HepG2 (cell line): Measurements from ENCODE around the gene SAP30. TPM values are rescaled to one million over a fixed set of nuclear protein-coding genes. Genes with fewer than 3 reads are reported as not detected.

ENCODE experiments used
- ATAC-seq: fragments of 200-7000 bp; cut with Tn5 transposase; 3 replicates; pipeline ENCODE4 v1.9.1; 2020; ENCODE audit warnings: mild to moderate bottlenecking, moderate library complexity
- BruUV-seq: library from RNA; stranded (reverse); fragments of 400-500 nt; replicated peaks from 2 replicates; lab custom pipeline; 2021; lab: Mats Ljungman, UMichigan
- CTCF ChIA-PET: fragments of 300-600 bp; formaldehyde crosslinking; extraction: SDS; loops from one replicate; lab custom pipeline; 2021; ENCODE audit warnings: low total read pairs, inconsistent platforms, low intra/inter-chr PET ratio; lab: Yijun Ruan, JAX
- POLR2A ChIA-PET: fragments of 350-600 bp; sonication (Branson Sonifier 250); formaldehyde crosslinking; loops from one replicate; lab custom pipeline; 2020; ENCODE audit warnings: antibody characterized with exemption, inconsistent platforms; lab: Yijun Ruan, JAX
- DNase-seq: peaks from one replicate; pipeline ENCODE4 v3.0.0-alpha.2; 2015; ENCODE audit warnings: low spot score
- FAIRE-seq: peaks from 3 replicates; lab custom pipeline; 2011; peaks lifted over from hg19 to GRCh38; lab: Jason Lieb, UNC
- H2AFZ ChIP-seq: one replicate; pipeline ENCODE4 v1.6.1; 2011; ENCODE audit warnings: low read length, inconsistent platforms
- H3K27ac ChIP-seq: fragments of 300-600 bp; 3 replicates; pipeline ENCODE4 v1.8.0; 2011; ENCODE audit warnings: mixed run types, mild to moderate bottlenecking, mixed read lengths, low read length, inconsistent platforms; ENCODE audit not compliant: insufficient read depth; ENCODE audit errors: extremely low read length
- H3K27me3 ChIP-seq, 2 experiments: fragments of 200-600 bp in 1 of 2; 2 replicates in 1 of 2; 3 replicates in 1 of 2; pipeline versions ENCODE4 v1.6.0 to v1.8.0; 2011; ENCODE audit warnings: low read length in 2 of 2, mild to moderate bottlenecking in 2 of 2, moderate library complexity in 2 of 2, inconsistent platforms in 1 of 2; ENCODE audit not compliant: insufficient read depth in 2 of 2, control insufficient read depth in 1 of 2
- H3K36me3 ChIP-seq, 2 experiments: fragments of 200-600 bp in 1 of 2; replicated peaks in 1 of 2; 2 replicates in 1 of 2; 3 replicates in 1 of 2; pipeline versions ENCODE4 v1.5.1 to v1.8.0; 2011; ENCODE audit warnings: low read length in 2 of 2, inconsistent platforms in 1 of 2; ENCODE audit not compliant: insufficient read depth in 2 of 2, control insufficient read depth in 1 of 2
- H3K4me1 ChIP-seq: 2 replicates; pipeline ENCODE4 v1.5.1; 2012; ENCODE audit warnings: low read length, inconsistent platforms; ENCODE audit not compliant: insufficient read depth
- H3K4me2 ChIP-seq: 2 replicates; pipeline ENCODE4 v1.6.0; 2011; ENCODE audit warnings: low read depth, low read length, inconsistent platforms
- H3K4me3 ChIP-seq, 3 experiments: fragments of 200-600 bp in 1 of 3; sonication (generic), shearing (Covaris generic) in 1 of 3; replicated peaks in 1 of 3; 2 replicates each; pipeline ENCODE4 v1.5.1; 2011 to 2016; ENCODE audit warnings: low read length in 3 of 3, inconsistent platforms in 2 of 3, low read depth in 2 of 3, mild to moderate bottlenecking in 2 of 3, control low read depth in 1 of 3, mixed read lengths in 1 of 3; ENCODE audit not compliant: insufficient read depth in 1 of 3
- H3K79me2 ChIP-seq: one replicate; pipeline ENCODE4 v1.6.1; 2011; ENCODE audit warnings: low read length, inconsistent platforms; ENCODE audit not compliant: insufficient read depth
- H3K9ac ChIP-seq: 2 replicates; pipeline ENCODE4 v1.6.0; 2011; ENCODE audit warnings: mild to moderate bottlenecking, low read depth, low read length, inconsistent platforms; ENCODE audit not compliant: insufficient read depth
- H3K9me3 ChIP-seq: 2 replicates; pipeline ENCODE4 v1.5.1; 2012; ENCODE audit warnings: mild to moderate bottlenecking, low read length
- H4K20me1 ChIP-seq: 2 replicates; pipeline ENCODE4 v1.6.0; 2011; ENCODE audit warnings: inconsistent platforms, mild to moderate bottlenecking, low read length, moderate library complexity; ENCODE audit not compliant: insufficient read depth
- ASH2L ChIP-seq: fragments of 300-600, 200-600 bp; sonication (generic); IDR thresholded peaks from 2 replicates; pipeline ENCODE4 v1.7.0; 2017; ENCODE audit warnings: low read depth, mild to moderate bottlenecking, moderate library complexity, mixed read lengths, low read length; ENCODE audit not compliant: insufficient read length
- HNRNPLL ChIP-seq: fragments of 200-400 bp; formaldehyde crosslinking; IDR thresholded peaks from 2 replicates; pipeline ENCODE4 v1.6.1; 2017; ENCODE audit warnings: mild to moderate bottlenecking, low read depth, low read length; ENCODE audit not compliant: poor library complexity, severe bottlenecking
- KLF12 ChIP-seq: sonication (generic); formaldehyde crosslinking; IDR thresholded peaks from 2 replicates; pipeline ENCODE4 v1.4.0; 2020; ENCODE audit warnings: missing genetic modification reagents, borderline replicate concordance
- KLF15 ChIP-seq: sonication (generic); formaldehyde crosslinking; IDR thresholded peaks from 2 replicates; pipeline ENCODE4 v1.8.1; 2023; ENCODE audit warnings: borderline replicate concordance, mild to moderate bottlenecking, inconsistent platforms, missing genetic modification reagents, mixed read lengths
- NBN ChIP-seq: fragments of 450-650 bp; conservative IDR thresholded peaks from 2 replicates; pipeline ENCODE4 v1.6.1; 2017
- PITX1 ChIP-seq: sonication (generic); formaldehyde crosslinking; IDR thresholded peaks from 2 replicates; pipeline ENCODE4 v1.5.1; 2020; ENCODE audit warnings: mild to moderate bottlenecking, missing genetic modification reagents
- POGZ ChIP-seq: sonication (generic); formaldehyde crosslinking; IDR thresholded peaks from 2 replicates; pipeline ENCODE4 v1.4.0; 2020; ENCODE audit warnings: mild to moderate bottlenecking, missing genetic modification reagents
- POLR2AphosphoS5 ChIP-seq: IDR thresholded peaks from 2 replicates; pipeline ENCODE4 v1.6.1; 2012; ENCODE audit warnings: low read depth, low read length
- ZBTB46 ChIP-seq: sonication (generic); formaldehyde crosslinking; IDR thresholded peaks from 2 replicates; pipeline ENCODE4 v1.4.0; 2020; ENCODE audit warnings: mild to moderate bottlenecking, missing genetic modification reagents, borderline replicate concordance
- ZHX2 ChIP-seq, 2 experiments: sonication (generic) in 1 of 2; formaldehyde crosslinking in 1 of 2; IDR thresholded peaks; 2 replicates each; pipeline versions ENCODE4 v1.6.1 to v1.9.0; 2014 to 2022; ENCODE audit warnings: antibody characterized with exemption in 1 of 2, borderline replicate concordance in 1 of 2, inconsistent platforms in 1 of 2, low read depth in 1 of 2, missing genetic modification reagents in 1 of 2
- ZNF235 ChIP-seq: sonication (generic); formaldehyde crosslinking; IDR thresholded peaks from 2 replicates; pipeline ENCODE4 v1.8.1; 2023; ENCODE audit warnings: mild to moderate bottlenecking, missing genetic modification reagents, borderline replicate concordance
- ZNF577 ChIP-seq: sonication (generic); formaldehyde crosslinking; IDR thresholded peaks from 2 replicates; pipeline ENCODE4 v1.4.0; 2020; ENCODE audit warnings: mild to moderate bottlenecking, low read depth, missing genetic modification reagents, borderline replicate concordance
- ZNF614 ChIP-seq: IDR thresholded peaks from 2 replicates; pipeline ENCODE4 v1.6.1; 2018; ENCODE audit warnings: missing biosample characterization, missing genetic modification reagents, inconsistent platforms, borderline replicate concordance
- ZNF704 ChIP-seq: sonication (generic); formaldehyde crosslinking; IDR thresholded peaks from 2 replicates; pipeline ENCODE4 v1.8.1; 2023; ENCODE audit warnings: mild to moderate bottlenecking, inconsistent platforms, moderate library complexity, missing genetic modification reagents, borderline replicate concordance
- ZSCAN9 ChIP-seq: IDR thresholded peaks from 2 replicates; pipeline ENCODE4 v1.6.1; 2016; ENCODE audit warnings: borderline replicate concordance
- WGBS: methylation state at CpG from one replicate; pipeline ENCODE4 v1.1.6; 2017; ENCODE audit warnings: low lambda C conversion rate; 5-methylcytosine and 5-hydroxymethylcytosine counted together
- in situ Hi-C: cut with HindIII; loops from 2 replicates; pipeline ENCODE4 v1.10.0; 2017; ENCODE audit warnings: low pct_unique_long_range_greater_than_20kb; ENCODE audit not compliant: extremely low pct_ligation_motif_present
- intact Hi-C: fragments of 100-400 bp; cut with micrococcal nuclease; formaldehyde crosslinking; loops from one replicate; pipeline ENCODE4 v1.10.0; 2022; ENCODE audit not compliant: unreplicated experiment
- polyA plus RNA-seq, 8 experiments: library from polyadenylated mRNA; depleted of rRNA in 3 of 8; stranded (reverse) in 7 of 8; unstranded in 1 of 8; fragments of >200 nt; fragmentation: Illumina TruSeq in 4 of 8; extraction: Trizol in 4 of 8; gene quantifications; 2 replicates each; pipeline versions ENCODE4 v1.2.1 to v1.2.3, GENCODE V29; 2011 to 2016; ENCODE audit warnings: low read depth in 4 of 8, missing spikeins in 1 of 8, mixed read lengths in 1 of 8; ENCODE audit not compliant: insufficient read depth in 1 of 8
- total RNA-seq, 5 experiments: library from RNA; depleted of rRNA; stranded (reverse); fragments of >200 nt; fragmentation: Illumina TruSeq; extraction: Trizol; gene quantifications; 2 replicates each; pipeline ENCODE4 v1.2.3, GENCODE V29; 2016; ENCODE audit warnings: low read depth in 1 of 5

SAP30 gene
- total and polyA plus RNA-seq, 2 of the 13 experiments (the other 11 are each of a cell fraction or from before 2014, with no cell fraction given): 14.2 to 25.1 TPM

GRCh38 chr4:173345648-173346047 is 25.1 kb upstream of the SAP30 start:
- no peak for DNase-seq
- Histone ChIP-seq H3K36me3 (no peaks in the 10 kb centered on the region), H4K20me1 (no peaks in the 10 kb centered on the region), H3K4me3 (no peak overlapping the region), H3K4me2 (no peak overlapping the region), H3K9ac (no peak overlapping the region), H3K9me3 (no peaks in the 10 kb centered on the region), H3K27ac (no peak overlapping the region), H2AFZ (no peak overlapping the region), H3K27me3 (no peaks in the 10 kb centered on the region), H3K4me1 (no peaks in the 10 kb centered on the region), H3K79me2 (no peaks in the 10 kb centered on the region)
- no TSS peak for BruUV-seq
- WGBS: 34% methylated on average over 2 of the region's 2 CpGs
- CTCF ChIA-PET: no interaction called here
- FAIRE-seq: no peak
- POLR2A ChIA-PET: interaction anchor here (1.5 kb wide), 1 partner anchor 11 kb away, joined by 4 read pairs; the partner anchor contains the start of gene HMGB2
- no peak for ATAC-seq
- in situ Hi-C loops: no loop called here
- intact Hi-C loops: no loop called here
- no peak for TF ChIP-seq KLF15 (CRISPR knock-in tag)
- TF ChIP-seq HNRNPLL: no peak
- TF ChIP-seq ZNF235 (CRISPR knock-in tag): no peak
- TF ChIP-seq ZSCAN9 (CRISPR knock-in tag): no peak
- no peak for TF ChIP-seq ZBTB46 (CRISPR knock-in tag)
- TF ChIP-seq KLF12 (CRISPR knock-in tag): no peak
- TF ChIP-seq ZHX2 (IDR thresholded peaks at IDR 0.05; ENCODE audit: low read depth): no peak
- TF ChIP-seq ZHX2 (CRISPR knock-in tag; IDR thresholded peaks at IDR 0.05; ENCODE audit: borderline replicate concordance): no peak
- TF ChIP-seq PITX1 (CRISPR knock-in tag): no peak
- TF ChIP-seq POGZ (CRISPR knock-in tag): no peak
- no peak for TF ChIP-seq ZNF614 (CRISPR knock-in tag)
- no peak for TF ChIP-seq NBN
- TF ChIP-seq ZNF577 (CRISPR knock-in tag): no peak
- no peak for TF ChIP-seq POLR2AphosphoS5
- no peak for TF ChIP-seq ZNF704 (CRISPR knock-in tag)
- TF ChIP-seq ASH2L: no peak
